Measurements from ENCODE around the gene PTPRU.

Gene PTPRU

DNA sequence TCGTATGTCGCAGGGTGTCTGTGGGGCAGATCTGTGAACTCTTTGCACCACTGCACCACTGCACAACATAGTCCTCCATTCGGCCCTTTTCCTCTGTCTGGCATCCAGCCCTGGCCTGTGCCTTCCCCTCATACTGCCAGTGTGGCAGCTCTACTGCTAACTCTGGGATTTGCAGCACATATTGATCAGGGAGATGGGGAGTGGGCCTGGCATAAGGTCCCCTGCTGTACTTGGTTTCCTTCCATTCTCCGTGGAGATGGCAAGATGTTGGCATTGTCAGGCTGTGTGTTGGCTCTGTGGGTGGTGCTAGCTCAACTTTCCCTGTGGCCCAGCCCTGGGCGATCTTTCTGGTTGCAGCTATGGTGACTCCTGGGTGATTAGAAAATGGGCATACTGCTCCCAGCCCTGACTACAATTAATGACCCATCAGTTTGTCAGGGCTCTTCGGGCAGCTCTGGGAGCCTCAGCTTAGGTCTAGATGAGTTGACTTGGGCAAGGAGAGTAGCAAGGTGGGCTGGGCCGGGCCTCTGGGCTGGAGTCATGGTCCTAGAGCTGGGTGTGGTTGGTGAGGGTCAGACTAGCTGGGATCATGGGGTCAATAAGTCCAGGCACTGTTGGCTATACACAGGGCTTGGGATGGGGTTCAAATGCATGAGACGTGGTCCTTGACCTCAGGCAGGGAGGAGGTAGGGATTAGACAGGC, 11.4 kb downstream of the PTPRU start:
- no peak for DNase-seq

DNA sequence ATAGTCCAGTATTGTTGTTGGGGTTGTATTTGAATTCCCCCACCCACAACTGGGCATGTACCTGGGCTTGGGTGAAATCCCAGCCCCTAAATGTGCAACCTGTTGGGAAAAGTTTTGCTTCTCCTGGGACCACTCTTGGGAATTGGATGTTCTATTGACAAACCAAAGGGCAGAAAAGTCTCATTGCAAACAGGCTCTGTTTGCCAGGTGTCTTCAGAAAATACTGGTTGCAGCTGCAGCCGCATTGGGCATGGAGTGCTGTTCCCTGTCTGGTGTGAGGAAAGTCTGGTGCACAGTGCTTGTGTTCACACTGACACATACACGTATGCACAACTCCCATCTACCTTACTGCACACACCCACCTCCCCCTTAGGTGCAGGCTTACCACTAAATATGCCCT, 12.1 kb downstream of the PTPRU start:
- no peak for DNase-seq

- no peak for DNase-seq
These were observed 12.9 kb downstream of the PTPRU start for GRCh38 chr1:29249170-29249691.

GRCh38 chr1:29249951-29250581, 13.7 kb downstream of the PTPRU start:
- no peak for DNase-seq

DNA sequence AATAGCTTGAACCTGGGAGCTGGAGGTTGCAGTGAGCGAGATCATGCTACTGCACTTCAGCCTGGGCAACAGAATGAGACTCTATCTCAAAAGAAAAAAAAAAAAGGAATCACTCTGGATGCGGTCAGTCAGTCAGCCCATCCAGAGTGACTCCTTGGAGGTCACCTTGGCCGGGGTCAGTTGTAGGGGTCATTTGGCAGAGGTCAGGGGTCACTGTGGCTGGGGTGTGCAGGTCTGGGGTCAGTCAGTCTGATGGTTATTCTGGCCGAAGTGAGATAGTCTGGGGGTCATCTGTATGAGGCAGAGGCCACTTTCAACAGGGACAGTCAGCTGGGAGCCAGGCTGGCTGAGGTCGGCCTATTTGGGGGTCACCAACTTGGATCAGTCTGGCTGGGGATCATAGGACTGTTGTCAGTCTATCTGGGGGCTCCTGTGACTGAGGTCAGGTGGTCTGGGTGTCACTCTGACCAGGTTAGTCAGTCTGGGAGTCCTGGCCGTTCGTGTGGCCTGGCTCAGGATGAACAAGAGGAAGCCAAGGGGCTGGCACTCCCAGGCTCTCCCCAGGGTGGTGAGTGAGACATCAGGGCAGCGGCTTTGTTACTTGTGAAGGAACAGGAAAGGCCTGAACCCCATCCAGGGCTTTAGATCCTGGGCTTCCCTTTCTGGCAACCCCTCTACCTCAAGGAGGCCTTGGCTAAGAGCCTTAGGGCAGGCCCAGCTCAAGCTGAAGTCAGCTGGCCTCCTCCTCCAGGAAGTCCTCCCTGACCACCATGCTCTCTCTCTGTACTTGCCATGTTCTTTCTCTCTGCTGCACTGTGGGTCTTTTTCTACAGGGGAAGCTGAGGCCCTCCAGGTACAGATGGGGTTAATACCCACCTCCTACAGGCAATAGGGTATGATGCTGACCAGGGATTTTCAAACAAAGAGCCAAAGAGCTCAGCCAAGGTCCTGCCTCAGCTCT, 15.1 kb downstream of the PTPRU start:
- no peak for DNase-seq

- no peak for DNase-seq
These were observed 16.9 kb downstream of the PTPRU start for GRCh38 chr1:29253180-29253579.

- no peak for DNase-seq
These were observed 18.0 kb downstream of the PTPRU start for GRCh38 chr1:29254346-29254745.

DNA sequence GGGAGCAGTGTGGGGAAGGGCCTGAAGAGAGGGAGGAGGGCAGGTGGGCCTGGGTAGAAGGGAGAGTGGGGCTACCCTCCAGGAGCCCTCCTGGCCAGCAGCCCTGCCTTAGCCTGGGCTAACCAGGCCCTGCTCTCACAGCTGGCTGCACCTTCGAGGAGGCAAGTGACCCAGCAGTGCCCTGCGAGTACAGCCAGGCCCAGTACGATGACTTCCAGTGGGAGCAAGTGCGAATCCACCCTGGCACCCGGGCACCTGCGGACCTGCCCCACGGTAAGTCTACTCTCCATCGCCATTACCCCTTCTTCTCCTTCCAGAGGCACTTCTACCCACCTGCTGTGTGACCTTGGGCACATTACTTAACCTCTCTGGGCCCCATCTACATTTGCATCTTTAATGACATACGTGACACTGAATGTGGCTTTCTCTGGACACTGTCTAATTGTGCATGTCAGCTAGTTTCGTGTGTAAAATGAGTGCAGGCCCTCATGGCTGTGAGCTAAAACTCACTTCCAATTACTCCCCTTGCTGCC, 18.9 kb downstream of the PTPRU start:
- DNase-seq = no peak

- DNase-seq = no peak
These were observed 20.1 kb downstream of the PTPRU start for GRCh38 chr1:29256394-29256793.

GRCh38 chr1:29256979-29257804, 20.9 kb downstream of the PTPRU start:
- DNase-seq = no peak

DNA sequence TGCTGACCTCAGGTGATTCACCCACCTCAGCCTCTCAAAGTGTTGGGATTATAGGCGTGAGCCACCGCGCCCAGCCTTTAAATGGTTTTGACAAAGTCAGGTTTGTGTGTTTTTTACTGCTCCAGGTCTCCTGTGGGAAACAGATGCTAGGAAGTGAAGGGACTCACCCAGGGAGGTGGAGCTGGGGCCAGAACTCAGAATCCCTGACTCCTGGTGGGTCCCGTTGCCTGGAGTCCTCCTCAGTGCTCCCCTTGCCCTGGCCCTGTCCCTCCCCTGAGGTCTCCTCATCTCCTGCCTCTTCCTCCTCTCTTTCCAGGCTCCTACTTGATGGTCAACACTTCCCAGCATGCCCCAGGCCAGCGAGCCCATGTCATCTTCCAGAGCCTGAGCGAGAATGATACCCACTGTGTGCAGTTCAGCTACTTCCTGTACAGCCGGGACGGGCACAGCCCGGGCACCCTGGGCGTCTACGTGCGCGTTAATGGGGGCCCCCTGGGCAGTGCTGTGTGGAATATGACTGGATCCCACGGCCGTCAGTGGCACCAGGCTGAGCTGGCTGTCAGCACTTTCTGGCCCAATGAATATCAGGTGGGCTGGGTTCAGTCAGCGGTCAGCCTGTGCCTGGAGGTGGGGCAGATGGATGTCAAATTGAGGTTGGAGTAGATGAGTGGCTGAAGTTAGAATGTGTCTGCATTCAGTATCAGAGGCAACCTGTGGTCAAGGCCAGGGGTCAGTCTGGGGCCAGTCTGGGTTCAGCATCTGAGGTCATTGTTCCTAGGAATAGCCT, 22.1 kb downstream of the PTPRU start:
- DNase-seq = no peak

DNA sequence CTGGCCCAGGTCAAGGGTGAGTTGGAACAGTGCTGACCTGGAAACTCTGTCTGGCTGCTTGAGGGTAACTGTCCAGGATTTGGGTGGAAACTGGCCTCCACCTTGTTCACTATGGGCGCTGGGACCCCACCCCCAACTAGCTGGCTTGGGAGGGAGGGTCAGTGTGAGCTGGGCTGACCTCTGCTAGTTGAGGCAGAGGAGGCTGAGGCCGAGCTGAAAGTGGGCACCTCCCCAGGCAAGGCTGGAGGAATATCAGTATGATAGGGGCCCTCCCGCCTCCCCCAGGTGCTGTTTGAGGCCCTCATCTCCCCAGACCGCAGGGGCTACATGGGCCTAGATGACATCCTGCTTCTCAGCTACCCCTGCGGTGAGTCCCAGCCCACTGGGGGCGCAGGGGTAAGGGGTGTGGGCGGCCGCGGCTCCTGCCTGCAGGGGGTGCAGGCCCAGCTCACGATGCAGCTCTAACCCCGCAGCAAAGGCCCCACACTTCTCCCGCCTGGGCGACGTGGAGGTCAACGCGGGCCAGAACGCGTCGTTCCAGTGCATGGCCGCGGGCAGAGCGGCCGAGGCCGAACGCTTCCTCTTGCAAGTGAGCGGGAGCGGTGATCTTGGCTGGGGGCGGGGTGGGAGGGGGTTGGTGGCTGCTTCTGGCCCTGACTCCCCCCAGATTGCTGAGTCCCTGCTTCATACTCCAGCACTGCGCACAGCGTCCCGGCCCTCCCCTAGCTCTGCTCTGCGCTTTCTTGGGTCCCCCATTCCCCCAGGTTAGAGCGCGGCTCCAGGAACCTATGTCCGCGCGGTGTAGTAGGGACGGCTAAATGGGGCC, 22.9 kb downstream of the PTPRU start:
- DNase-seq = no peak

- no peak for DNase-seq
These were observed 23.6 kb downstream of the PTPRU start for GRCh38 chr1:29259802-29260441.

DNA sequence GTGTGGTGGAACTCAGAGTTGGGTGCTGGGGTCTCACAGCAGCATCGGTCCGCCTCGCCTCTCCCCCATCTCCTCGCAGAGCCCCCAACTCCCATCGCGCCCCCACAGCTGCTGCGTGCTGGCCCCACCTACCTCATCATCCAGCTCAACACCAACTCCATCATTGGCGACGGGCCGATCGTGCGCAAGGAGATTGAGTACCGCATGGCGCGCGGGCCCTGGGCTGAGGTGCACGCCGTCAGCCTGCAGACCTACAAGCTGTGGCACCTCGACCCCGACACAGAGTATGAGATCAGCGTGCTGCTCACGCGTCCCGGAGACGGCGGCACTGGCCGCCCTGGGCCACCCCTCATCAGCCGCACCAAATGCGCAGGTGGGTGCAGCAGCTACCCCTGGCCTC, 24.2 kb downstream of the PTPRU start:
- no peak for DNase-seq

GRCh38 chr1:29264773-29265389, 28.6 kb downstream of the PTPRU start:
- DNase-seq = no peak

GRCh38 chr1:29266912-29267311, 30.6 kb downstream of the PTPRU start:
- no peak for DNase-seq

DNA sequence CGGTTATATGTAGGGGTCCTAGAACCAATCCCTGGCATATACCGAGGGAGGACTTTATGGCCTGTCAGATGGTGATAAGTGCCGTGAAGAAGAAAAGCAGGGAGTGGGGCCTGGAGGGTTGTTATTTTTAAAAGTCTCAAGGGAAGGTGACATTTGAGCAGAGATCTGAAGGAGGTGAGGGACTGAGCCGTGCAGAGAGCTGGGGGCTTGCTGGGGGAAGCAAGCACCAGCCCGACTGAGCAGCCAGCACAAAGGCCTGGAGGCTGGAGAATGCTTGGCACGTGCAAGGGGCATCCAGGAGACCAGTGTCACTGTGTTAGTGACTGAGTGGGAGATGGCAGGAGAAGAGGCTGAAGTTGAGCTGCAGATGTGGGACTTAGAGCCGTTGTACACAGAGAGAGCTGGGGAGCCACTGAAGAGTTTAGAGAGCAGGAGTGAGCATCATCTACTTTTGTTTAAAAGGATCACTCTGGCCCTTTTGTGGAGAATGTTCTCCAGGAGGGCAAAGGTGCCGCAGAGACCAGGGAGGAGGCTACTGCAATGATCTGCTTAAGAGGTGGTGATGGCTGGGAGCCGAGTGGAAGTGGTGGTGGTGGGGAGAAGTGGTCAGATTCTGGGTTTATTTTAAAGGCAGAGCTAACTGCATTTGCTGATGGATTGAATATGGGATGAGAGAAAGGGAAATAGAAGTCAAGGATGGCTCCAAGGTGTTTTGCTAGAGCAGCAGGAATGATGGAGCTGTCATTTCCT, 31.2 kb downstream of the PTPRU start:
- DNase-seq = no peak

DNA sequence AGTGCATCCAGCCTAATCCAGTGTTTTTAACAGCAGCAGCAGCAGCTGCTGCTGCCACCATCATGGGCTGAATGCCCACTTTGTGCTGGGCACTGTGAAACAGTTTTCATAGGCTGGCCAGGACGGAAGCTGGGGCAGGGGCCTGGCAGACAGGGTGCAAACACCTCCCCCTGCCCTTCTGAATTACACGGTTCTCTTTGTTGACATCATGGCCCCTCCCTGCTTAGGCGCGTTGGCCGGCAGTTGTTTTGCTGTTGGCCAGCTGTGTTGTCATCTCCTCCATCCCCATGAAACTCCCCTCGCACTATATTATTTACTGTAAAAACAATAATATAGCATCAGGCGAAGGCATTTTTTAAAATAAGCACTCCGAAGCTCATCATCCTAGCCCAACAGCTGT, 33.1 kb downstream of the PTPRU start:
- no peak for DNase-seq

Data from KG1 (cell line).